Measurements from ENCODE around the gene VPS8.
"Not testable (repeated sequence)": the region's sequence is repeated elsewhere in the genome, so short reads cannot be mapped to it uniquely, and the experiment has no call there.

DNA sequence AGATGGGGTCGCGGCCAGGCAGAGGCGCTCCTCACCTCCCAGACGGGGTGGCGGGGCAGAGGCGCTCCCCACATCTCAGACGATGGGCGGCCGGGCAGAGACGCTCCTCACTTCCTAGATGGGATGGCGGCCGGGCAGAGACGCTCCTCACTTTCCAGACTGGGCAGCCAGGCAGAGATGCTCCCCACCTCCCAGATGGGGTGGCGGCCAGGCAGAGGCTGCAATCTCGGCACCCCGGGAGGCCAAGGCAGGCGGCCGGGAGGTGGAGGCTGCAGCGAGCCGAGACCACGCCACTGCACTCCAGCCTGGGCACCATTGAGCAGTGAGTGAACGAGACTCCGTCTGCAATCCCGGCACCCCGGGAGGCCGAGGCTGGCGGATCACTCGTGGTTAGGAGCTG lies 191.9 kb downstream of the VPS8 start:
- TF ChIP-seq EZH2 (IDR thresholded peaks at IDR 0.05; ENCODE audit: borderline replicate concordance, low read length) = not testable (repeated sequence)
- TF ChIP-seq, protein P1, sequence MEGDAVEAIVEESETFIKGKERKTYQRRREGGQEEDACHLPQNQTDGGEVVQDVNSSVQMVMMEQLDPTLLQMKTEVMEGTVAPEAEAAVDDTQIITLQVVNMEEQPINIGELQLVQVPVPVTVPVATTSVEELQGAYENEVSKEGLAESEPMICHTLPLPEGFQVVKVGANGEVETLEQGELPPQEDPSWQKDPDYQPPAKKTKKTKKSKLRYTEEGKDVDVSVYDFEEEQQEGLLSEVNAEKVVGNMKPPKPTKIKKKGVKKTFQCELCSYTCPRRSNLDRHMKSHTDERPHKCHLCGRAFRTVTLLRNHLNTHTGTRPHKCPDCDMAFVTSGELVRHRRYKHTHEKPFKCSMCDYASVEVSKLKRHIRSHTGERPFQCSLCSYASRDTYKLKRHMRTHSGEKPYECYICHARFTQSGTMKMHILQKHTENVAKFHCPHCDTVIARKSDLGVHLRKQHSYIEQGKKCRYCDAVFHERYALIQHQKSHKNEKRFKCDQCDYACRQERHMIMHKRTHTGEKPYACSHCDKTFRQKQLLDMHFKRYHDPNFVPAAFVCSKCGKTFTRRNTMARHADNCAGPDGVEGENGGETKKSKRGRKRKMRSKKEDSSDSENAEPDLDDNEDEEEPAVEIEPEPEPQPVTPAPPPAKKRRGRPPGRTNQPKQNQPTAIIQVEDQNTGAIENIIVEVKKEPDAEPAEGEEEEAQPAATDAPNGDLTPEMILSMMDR (IDR thresholded peaks at IDR 0.05; ENCODE audit: low read length) = not testable (repeated sequence)

Data from OCI-LY1 (cell line).